Activated CD8-positive, alpha-beta T cell treated with anti-CD3 and anti-CD28 coated beads for 36 hours (primary cell): ENCODE measurements around the gene BMP8B. TPM values are rescaled to one million over a fixed set of nuclear protein-coding genes. Genes with fewer than 3 reads are reported as not detected.

Experiments
- ATAC-seq: fragments of 200-7000 bp; cut with Tn5 transposase; one replicate; pipeline ENCODE4 v1.10.0; 2021; ENCODE audit warnings: mild to moderate bottlenecking, moderate library complexity
- CTCF ChIA-PET: fragments of 350-600 bp; sonication (Branson Sonifier 250); formaldehyde crosslinking; loops from one replicate; lab custom pipeline; 2021; ENCODE audit warnings: antibody characterized with exemption; lab: Charles Lee
- POLR2A ChIA-PET: fragments of 350-600 bp; sonication (Branson Sonifier 250); formaldehyde crosslinking; loops from one replicate; lab custom pipeline; 2021; ENCODE audit warnings: antibody characterized with exemption; lab: Charles Lee
- DNase-seq: peaks from one replicate; pipeline ENCODE4 v3.0.0-alpha.2; 2020
- H3K27ac Mint-ChIP-seq: one replicate; pipeline ENCODE4 v1.8.0; 2021; ENCODE audit warnings: mild to moderate bottlenecking, mixed read lengths
- H3K27me3 Mint-ChIP-seq: one replicate; pipeline ENCODE4 v1.8.0; 2021; ENCODE audit warnings: mixed read lengths
- H3K36me3 Mint-ChIP-seq: one replicate; pipeline ENCODE4 v1.8.0; 2021; ENCODE audit warnings: low read depth, mixed read lengths
- H3K4me1 Mint-ChIP-seq: one replicate; pipeline ENCODE4 v1.8.0; 2021; ENCODE audit warnings: low read depth, mixed read lengths
- H3K4me3 Mint-ChIP-seq: one replicate; pipeline ENCODE4 v1.8.0; 2021; ENCODE audit warnings: mild to moderate bottlenecking, moderate library complexity, mixed read lengths
- H3K9me3 Mint-ChIP-seq: one replicate; pipeline ENCODE4 v1.8.0; 2021; ENCODE audit warnings: mixed read lengths
- CTCF ChIP-seq: fragments of 200-600 bp; IDR thresholded peaks from one replicate; pipeline ENCODE4 v1.8.0; 2022; ENCODE audit warnings: antibody characterized with exemption, mild to moderate bottlenecking
- intact Hi-C: fragments of 100-400 bp; cut with micrococcal nuclease; formaldehyde crosslinking; loops from one replicate; pipeline ENCODE4 v1.10.0; 2022
- total RNA-seq, 2 experiments: library from RNA; stranded (reverse); gene quantifications; one replicate each; pipeline ENCODE4 v1.2.3, GENCODE V29; 2021

BMP8B gene
- total RNA-seq, 2 experiments from 2014 or later = 0.36 to 0.51 TPM

- Mint-ChIP-seq H3K27me3 (peaks cover 18% of the 10 kb centered on the region), H3K4me3 (no peak overlapping the region), H3K36me3 (no peaks in the 10 kb centered on the region), H3K4me1 (no peaks in the 10 kb centered on the region), H3K27ac (no peak overlapping the region), H3K9me3 (no peaks in the 10 kb centered on the region)
- POLR2A ChIA-PET = no interaction called here
- DNase-seq (no peak), ATAC-seq (no peak)
- intact Hi-C loops = no loop called here
- CTCF ChIA-PET = interaction anchor here (0.6 to 3.3 kb wide), 8 partner anchors 9 to 551 kb away, joined by 3 to 12 read pairs (median 6); partner anchors contain the start of gene NT5C1A
- TF ChIP-seq CTCF = no peak
These were observed 77.3 kb downstream of the BMP8B start for GRCh38 chr1:39711104-39711965.

GRCh38 chr1:39707506-39707905 is 81.2 kb downstream of the BMP8B start:
- Mint-ChIP-seq H3K27ac (no peak overlapping the region), H3K4me1 (no peaks in the 10 kb centered on the region), H3K27me3 (peaks cover 6% of the 10 kb centered on the region), H3K36me3 (no peaks in the 10 kb centered on the region), H3K4me3 (no peak overlapping the region), H3K9me3 (no peaks in the 10 kb centered on the region)
- intact Hi-C loops = no loop called here
- ChIA-PET POLR2A (no interaction called here), CTCF (interaction anchor here (1.3 kb wide), 1 partner anchor 50 kb away, joined by 5 read pairs; no protein-coding TSS in a partner anchor)
- no peak for DNase-seq
- no peak for TF ChIP-seq CTCF
- no peak for ATAC-seq

Other genes with a start within 250 kb of the BMP8B start
- 100 to 1,000 TPM; 365 to 372 TPM for gene PABPC4, start 212.1 kb downstream of the BMP8B start, total RNA-seq
- under 1 TPM in 1 of 2 experiments, not detected in 1; 0.07 TPM for gene HEYL, start 149.2 kb downstream of the BMP8B start, total RNA-seq
- under 1 TPM in 1 of 2 experiments, not detected in 1; 0.25 TPM for gene NT5C1A, start 116.8 kb downstream of the BMP8B start, total RNA-seq
- gene HPCAL4, start 97.4 kb downstream of the BMP8B start, total RNA-seq = 1 to 10 TPM; 2.8 to 3.0 TPM
- gene PPIE, start 50.0 kb downstream of the BMP8B start, total RNA-seq = 10 to 100 TPM; 71.7 to 74.7 TPM
- gene OXCT2, start 17.5 kb downstream of the BMP8B start, total RNA-seq = 1 to 10 TPM; 2.7 to 4.2 TPM
- gene TRIT1, start 94.6 kb upstream of the BMP8B start, total RNA-seq = 10 to 100 TPM; 34.2 to 34.5 TPM
- gene MYCL, start 113.1 kb upstream of the BMP8B start, total RNA-seq = under 1 TPM; 0.13 to 0.20 TPM
- 10 to 100 TPM; 15.0 to 19.3 TPM for gene MFSD2A, start 166.3 kb upstream of the BMP8B start, total RNA-seq